HCT116 (cell line): ENCODE data around the gene TYMP. TPM values are rescaled to one million over a fixed set of nuclear protein-coding genes. Genes with fewer than 3 reads are reported as not detected.

Source experiments
- ATAC-seq: fragments of 200-7000 bp; cut with Tn5 transposase; 2 replicates; pipeline ENCODE4 v1.9.1; 2020; ENCODE audit warnings: mild to moderate bottlenecking, moderate library complexity
- BruUV-seq: library from RNA; stranded (reverse); fragments of 400-500 nt; replicated peaks from 2 replicates; lab custom pipeline; 2021; lab: Mats Ljungman, UMichigan
- CTCF ChIA-PET: fragments of 300-600 bp; sonication (Branson Sonifier 250); formaldehyde crosslinking; loops from one replicate; lab custom pipeline; 2021; ENCODE audit warnings: antibody characterized with exemption; lab: Charles Lee
- POLR2A ChIA-PET: fragments of 300-600, 350-600 bp; sonication (Branson Sonifier 250); formaldehyde crosslinking; loops from one replicate; lab custom pipeline; 2021; ENCODE audit warnings: antibody characterized with exemption; lab: Charles Lee
- RAD21 ChIA-PET, 2 experiments: fragments of 300-600 bp; sonication (Branson Sonifier 250); formaldehyde crosslinking; loops; one replicate each; lab custom pipeline; 2023; ENCODE audit warnings: low total read pairs in 2 of 2; ENCODE audit not compliant: uncharacterized antibody in 2 of 2, unreplicated experiment in 2 of 2, low non-redundant PET in 1 of 2; lab: Charles Lee
- DNase-seq: peaks from one replicate; pipeline ENCODE4 v3.0.0-alpha.2; 2010; ENCODE audit warnings: low read depth, low spot score
- H2AFZ ChIP-seq: fragments of 200-600 bp; shearing (Covaris generic), sonication (generic); 2 replicates; pipeline ENCODE4 v1.6.1; 2017; ENCODE audit warnings: low read depth, mixed run types, mixed read lengths, antibody characterized with exemption, low read length; ENCODE audit not compliant: poor library complexity, severe bottlenecking
- H3K27ac ChIP-seq: 2 replicates; pipeline ENCODE4 v1.5.1; 2012; ENCODE audit warnings: low read depth, low read length
- H3K27me3 ChIP-seq: fragments of 200-600 bp; sonication (generic); 2 replicates; pipeline ENCODE4 v1.6.1; 2016; ENCODE audit warnings: mixed run types, low read length, mixed read lengths; ENCODE audit not compliant: insufficient read depth
- H3K36me3 ChIP-seq, 2 experiments: fragments of 200-500 bp in 1 of 2; fragments of 200-600 bp in 1 of 2; sonication (Bioruptor generic) in 1 of 2; sonication (generic) in 1 of 2; 2 replicates each; pipeline versions ENCODE4 v1.5.1 to v1.6.1; 2014 to 2016; ENCODE audit warnings: low read length in 2 of 2, inconsistent platforms in 1 of 2, mixed read lengths in 1 of 2, mixed run types in 1 of 2; ENCODE audit not compliant: insufficient read depth in 2 of 2, control insufficient read depth in 1 of 2
- H3K4me1 ChIP-seq, 2 experiments: fragments of 200-600 bp in 1 of 2; sonication (generic) in 1 of 2; 2 replicates each; pipeline versions ENCODE4 v1.5.1 to v1.6.1; 2012 to 2017; ENCODE audit warnings: low read length in 2 of 2, inconsistent platforms in 1 of 2, mild to moderate bottlenecking in 1 of 2, mixed read lengths in 1 of 2, mixed run types in 1 of 2, moderate library complexity in 1 of 2; ENCODE audit not compliant: insufficient read depth in 2 of 2, control insufficient read depth in 1 of 2
- H3K4me2 ChIP-seq: fragments of 200-600 bp; sonication (generic); 2 replicates; pipeline ENCODE4 v1.6.1; 2017; ENCODE audit warnings: mixed run types, low read length, mixed read lengths
- H3K4me3 ChIP-seq, 2 experiments: fragments of 200-600 bp in 1 of 2; sonication (generic) in 1 of 2; replicated peaks in 1 of 2; 2 replicates each; pipeline ENCODE4 v1.5.1; 2011 to 2016; ENCODE audit warnings: low read length in 2 of 2, control low read depth in 1 of 2, low read depth in 1 of 2, mild to moderate bottlenecking in 1 of 2, mixed read lengths in 1 of 2, mixed run types in 1 of 2
- H3K79me2 ChIP-seq: fragments of 200-600 bp; sonication (generic); 2 replicates; pipeline ENCODE4 v1.6.1; 2017; ENCODE audit warnings: mild to moderate bottlenecking, mixed run types, low read length, moderate library complexity, mixed read lengths; ENCODE audit not compliant: insufficient read depth
- H3K9ac ChIP-seq: fragments of 200-600 bp; sonication (generic); 2 replicates; pipeline ENCODE4 v1.6.1; 2016; ENCODE audit warnings: low read length, mixed read lengths
- H3K9me2 ChIP-seq: fragments of 200-600 bp; sonication (generic), shearing (Covaris generic); 2 replicates; pipeline ENCODE4 v1.6.1; 2017; ENCODE audit warnings: mixed run types, mild to moderate bottlenecking, moderate library complexity; ENCODE audit not compliant: insufficient read depth
- H3K9me3 ChIP-seq, 2 experiments: fragments of 200-500 bp in 1 of 2; fragments of 200-600 bp in 1 of 2; sonication (Bioruptor generic) in 1 of 2; sonication (generic) in 1 of 2; 2 replicates each; pipeline ENCODE4 v1.6.1; 2014 to 2017; ENCODE audit warnings: low read length in 2 of 2, mixed read lengths in 2 of 2, inconsistent platforms in 1 of 2, low read depth in 1 of 2, mild to moderate bottlenecking in 1 of 2, mixed run types in 1 of 2, moderate library complexity in 1 of 2; ENCODE audit not compliant: control insufficient read depth in 1 of 2, insufficient read depth in 1 of 2
- H4K20me1 ChIP-seq: fragments of 200-600 bp; sonication (generic), shearing (Covaris generic); 2 replicates; pipeline ENCODE4 v1.6.1; 2017; ENCODE audit warnings: mixed run types, mild to moderate bottlenecking, moderate library complexity; ENCODE audit not compliant: insufficient read depth
- CBX3 ChIP-seq: IDR thresholded peaks from 2 replicates; pipeline ENCODE4 v1.6.1; 2012; ENCODE audit warnings: low read depth
- EGR1 ChIP-seq: IDR thresholded peaks from 2 replicates; pipeline ENCODE4 v1.6.1; 2012; ENCODE audit warnings: low read depth
- EZH2 ChIP-seq: fragments of 200-600 bp; sonication (generic); IDR thresholded peaks from 2 replicates; pipeline ENCODE4 v1.6.1; 2017; ENCODE audit warnings: antibody characterized with exemption, mixed run types
- JUND ChIP-seq: IDR thresholded peaks from 2 replicates; pipeline ENCODE4 v1.6.1; 2012
- MAX ChIP-seq: IDR thresholded peaks from 2 replicates; pipeline ENCODE4 v1.6.1; 2012
- POLR2A ChIP-seq: IDR thresholded peaks from 2 replicates; pipeline ENCODE4 v1.7.0; 2011; ENCODE audit warnings: borderline replicate concordance; ENCODE audit not compliant: insufficient read depth, insufficient read length; ENCODE audit errors: extremely low read depth
- POLR2AphosphoS5 ChIP-seq: IDR thresholded peaks from 2 replicates; pipeline ENCODE4 v1.6.1; 2011; ENCODE audit warnings: mild to moderate bottlenecking, low read depth, low read length, moderate library complexity
- RAD21 ChIP-seq: IDR thresholded peaks from 2 replicates; pipeline ENCODE4 v1.6.1; 2012; ENCODE audit warnings: low read depth, mild to moderate bottlenecking
- REST ChIP-seq: IDR thresholded peaks from 2 replicates; pipeline ENCODE4 v1.6.1; 2012; ENCODE audit warnings: low read depth
- TCF7L2 ChIP-seq: IDR thresholded peaks from 2 replicates; pipeline ENCODE4 v1.7.0; 2011; ENCODE audit warnings: borderline replicate concordance, inconsistent platforms; ENCODE audit not compliant: insufficient read depth, insufficient read length; ENCODE audit errors: extremely low read depth
- ZFX ChIP-seq: fragments of 450-650 bp; IDR thresholded peaks from 2 replicates; pipeline ENCODE4 v1.6.1; 2017
- intact Hi-C: fragments of 100-400 bp; cut with micrococcal nuclease; formaldehyde crosslinking; loops from 2 replicates; pipeline ENCODE4 v1.10.0; 2022
- total RNA-seq: library from RNA; stranded (reverse); gene quantifications from one replicate; pipeline ENCODE4 v1.2.1, GENCODE V29; 2021; ENCODE audit not compliant: unreplicated experiment
- TF ChIP-seq, protein P1 (sequence below), 3 experiments: fragments of 200-600 bp in 1 of 3; sonication (generic) in 1 of 3; IDR thresholded peaks in 2 of 3; conservative IDR thresholded peaks in 1 of 3; 2 replicates each; pipeline ENCODE4 v1.5.1; 2012 to 2017; ENCODE audit warnings: low read depth in 2 of 3, low read length in 2 of 3, antibody characterized with exemption in 1 of 3, borderline replicate concordance in 1 of 3, control low read depth in 1 of 3, mild to moderate bottlenecking in 1 of 3, mixed read lengths in 1 of 3, mixed run types in 1 of 3, moderate library complexity in 1 of 3; ENCODE audit not compliant: insufficient read depth in 1 of 3

Gene TYMP
- total RNA-seq, 1 experiment from 2014 or later, result 43.2 TPM

- no TSS peak for BruUV-seq
- TF ChIP-seq POLR2AphosphoS5, result no peak
- TF ChIP-seq MAX, result no peak
- TF ChIP-seq ZFX, result no peak
- TF ChIP-seq POLR2A, result no peak
- TF ChIP-seq RAD21, result no peak
- TF ChIP-seq EGR1, result no peak
- no peak for TF ChIP-seq EZH2
- no peak for TF ChIP-seq TCF7L2
- TF ChIP-seq JUND, result no peak
- TF ChIP-seq REST, result no peak
- TF ChIP-seq CBX3, result no peak
- TF ChIP-seq, protein P1, sequence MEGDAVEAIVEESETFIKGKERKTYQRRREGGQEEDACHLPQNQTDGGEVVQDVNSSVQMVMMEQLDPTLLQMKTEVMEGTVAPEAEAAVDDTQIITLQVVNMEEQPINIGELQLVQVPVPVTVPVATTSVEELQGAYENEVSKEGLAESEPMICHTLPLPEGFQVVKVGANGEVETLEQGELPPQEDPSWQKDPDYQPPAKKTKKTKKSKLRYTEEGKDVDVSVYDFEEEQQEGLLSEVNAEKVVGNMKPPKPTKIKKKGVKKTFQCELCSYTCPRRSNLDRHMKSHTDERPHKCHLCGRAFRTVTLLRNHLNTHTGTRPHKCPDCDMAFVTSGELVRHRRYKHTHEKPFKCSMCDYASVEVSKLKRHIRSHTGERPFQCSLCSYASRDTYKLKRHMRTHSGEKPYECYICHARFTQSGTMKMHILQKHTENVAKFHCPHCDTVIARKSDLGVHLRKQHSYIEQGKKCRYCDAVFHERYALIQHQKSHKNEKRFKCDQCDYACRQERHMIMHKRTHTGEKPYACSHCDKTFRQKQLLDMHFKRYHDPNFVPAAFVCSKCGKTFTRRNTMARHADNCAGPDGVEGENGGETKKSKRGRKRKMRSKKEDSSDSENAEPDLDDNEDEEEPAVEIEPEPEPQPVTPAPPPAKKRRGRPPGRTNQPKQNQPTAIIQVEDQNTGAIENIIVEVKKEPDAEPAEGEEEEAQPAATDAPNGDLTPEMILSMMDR (IDR thresholded peaks at IDR 0.05 in 2 of 3, conservative IDR thresholded peaks at IDR 0.05 in 1 of 3; ENCODE audit: borderline replicate concordance in 1 of 3, insufficient read depth in 1 of 3, low read depth in 2 of 3, low read length in 2 of 3), result no peak
- H3K27me3 ChIP-seq, result no peaks in the 10 kb centered on the region
- H3K9ac ChIP-seq, result no peak overlapping the region
- no peak overlapping the region for H3K4me3 ChIP-seq
- POLR2A ChIA-PET, result no interaction called here
- H3K4me1 ChIP-seq, result peaks cover 4 to 8% of the 10 kb centered on the region in 2 experiments; a peak in 3 of 4 replicates
- 0 out of 4 replicates have a peak, but pooled peaks cover 0 to 8% of the 10 kb centered on the region in 2 experiments for H3K36me3 ChIP-seq
- no peak overlapping the region for H2AFZ ChIP-seq
- no peak overlapping the region for H3K4me2 ChIP-seq
- H3K9me2 ChIP-seq, result no peaks in the 10 kb centered on the region
- ATAC-seq (no peak), DNase-seq (no peak)
- RAD21 ChIA-PET, result no interaction called here
- intact Hi-C loops, result no loop called here
- CTCF ChIA-PET, result no interaction called here
- no peaks in the 10 kb centered on the region for H3K9me3 ChIP-seq
- H3K79me2 ChIP-seq, result 0 out of 2 replicates have a peak, but pooled peaks cover 3% of the 10 kb centered on the region
- no peak overlapping the region for H3K27ac ChIP-seq
- H4K20me1 ChIP-seq, result no peaks in the 10 kb centered on the region
These were observed 29.4 kb downstream of the TYMP start for GRCh38 chr22:50500452-50500851.
